Measurements from ENCODE around the gene LRRC1. TPM values are rescaled to one million over a fixed set of nuclear protein-coding genes. Genes with fewer than 3 reads are reported as not detected.

Gene LRRC1
- total and polyA plus RNA-seq, 10 of the 15 experiments (the other 5 are each of a cell fraction or from before 2014, with no cell fraction given) = 0.35 to 9.3 (median 0.63) TPM

- intact Hi-C loops (cut with micrococcal nuclease; ENCODE audit: unreplicated experiment) (no loop called here), in situ Hi-C loops (cut with MboI) (no loop called here)
- H3K4me2 ChIP-seq (ENCODE audit: control insufficient read depth, insufficient read depth) = no peak overlapping the region
- H3K9me3 ChIP-seq (replicated peaks; ENCODE audit: control insufficient read depth, insufficient read depth, low read length) = no peaks in the 10 kb centered on the region
- no peak for DNase-seq (ENCODE audit: low read depth, low spot score)
- ChIA-PET RAD21 (ENCODE audit: unreplicated experiment) (no interaction called here), CTCF (no interaction called here), POLR2A (no interaction called here), SMC1A (ENCODE audit: uncharacterized antibody, unreplicated experiment) (no interaction called here)
- H3K79me2 ChIP-seq (ENCODE audit: control insufficient read depth, insufficient read depth, low read length) = no peaks in the 10 kb centered on the region
- no peak overlapping the region for H3K9ac ChIP-seq (ENCODE audit: control insufficient read depth, insufficient read depth, low read length)
- no peaks in the 10 kb centered on the region for H3K36me3 ChIP-seq (ENCODE audit: control insufficient read depth in 2 of 2, insufficient read depth in 2 of 2, low read length in 1 of 2)
- no peaks in the 10 kb centered on the region for H4K20me1 ChIP-seq (ENCODE audit: control insufficient read depth, insufficient read depth)
- no peak for FAIRE-seq
- BruUV-seq (replicated peaks) = no TSS peak
- no peak overlapping the region for H3K27ac ChIP-seq (ENCODE audit: control insufficient read depth, insufficient read depth)
- no peak overlapping the region for H2AFZ ChIP-seq (ENCODE audit: control insufficient read depth, low read depth, low read length)
- no peak for ATAC-seq
- 53% methylated on average over 6 of the region's 6 CpGs for WGBS (ENCODE audit: insufficient coverage, insufficient replicate concordance, low lambda C conversion rate, missing lambda C conversion rate)
- H3K4me3 ChIP-seq = no peak overlapping the region
- no peaks in the 10 kb centered on the region for H3K27me3 ChIP-seq (replicated peaks in 1 of 2; ENCODE audit: control insufficient read depth in 2 of 2, insufficient read depth in 2 of 2, low read length in 1 of 2)
- no peaks in the 10 kb centered on the region for H3K4me1 ChIP-seq (ENCODE audit: control insufficient read depth, insufficient read depth, low read length)
- TF ChIP-seq PRDM15 (CRISPR knock-in tag; IDR thresholded peaks at IDR 0.05) (no peak), MXI1 (IDR thresholded peaks at IDR 0.05; ENCODE audit: low read depth, low read length) (no peak), HCFC1 (IDR thresholded peaks at IDR 0.05; ENCODE audit: low read length) (no peak), ATF3 (IDR thresholded peaks at IDR 0.05; ENCODE audit: borderline replicate concordance, extremely low read depth, low read depth, low read length) (no peak), ZNF24 (IDR thresholded peaks at IDR 0.05) (no peak), POLR2AphosphoS2 (IDR thresholded peaks at IDR 0.05; ENCODE audit: low read depth, low read length) (no peak), RUNX3 (IDR thresholded peaks at IDR 0.05; ENCODE audit: low read length) (no peak), USF1 (IDR thresholded peaks at IDR 0.05; ENCODE audit: borderline replicate concordance, extremely low read length, insufficient read depth, low read depth, low read length) (no peak), MAX (IDR thresholded peaks at IDR 0.05; ENCODE audit: low read depth, low read length) (no peak), RELA (IDR thresholded peaks at IDR 0.05; ENCODE audit: borderline replicate concordance, partially characterized antibody) (no peak), EZH2 (IDR thresholded peaks at IDR 0.05; ENCODE audit: borderline replicate concordance, control insufficient read depth, low read depth, low read length) (no peak), CREB1 (IDR thresholded peaks at IDR 0.05; ENCODE audit: low read depth) (no peak), SIX5 (IDR thresholded peaks at IDR 0.05; ENCODE audit: low read depth, low read length, severe bottlenecking) (no peak), IRF4 (IDR thresholded peaks at IDR 0.05; ENCODE audit: low read depth, low read length) (no peak), KLF5 (IDR thresholded peaks at IDR 0.05; ENCODE audit: partially characterized antibody) (no peak), MLLT1 (IDR thresholded peaks at IDR 0.05) (no peak)
Measured at GRCh38 chr6:53803081-53803860, 8.5 kb downstream of the LRRC1 start.

Data from GM12878 (cell line).